ENCODE measurements around the gene HACD4.

The HACD4 gene

DNA sequence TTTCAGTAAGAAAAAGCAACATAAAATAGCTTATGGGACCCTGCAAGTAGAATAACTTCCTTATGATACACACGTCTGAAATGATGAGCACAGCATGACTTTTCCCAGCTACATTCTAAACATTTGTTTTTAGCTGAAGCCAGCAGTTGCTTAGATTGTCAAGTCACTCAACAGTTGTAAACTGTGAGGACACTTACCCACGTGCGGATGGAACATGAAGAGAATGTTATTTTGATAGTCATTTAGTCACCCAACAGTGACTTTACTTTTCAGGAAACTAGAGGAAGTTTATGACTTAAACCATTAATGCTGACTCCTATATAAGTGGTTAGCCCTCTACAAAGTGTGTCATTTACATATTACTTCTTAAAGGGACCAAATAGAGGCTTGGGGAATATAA, 3.0 kb downstream of the HACD4 start:
- TF ChIP-seq, protein P1, sequence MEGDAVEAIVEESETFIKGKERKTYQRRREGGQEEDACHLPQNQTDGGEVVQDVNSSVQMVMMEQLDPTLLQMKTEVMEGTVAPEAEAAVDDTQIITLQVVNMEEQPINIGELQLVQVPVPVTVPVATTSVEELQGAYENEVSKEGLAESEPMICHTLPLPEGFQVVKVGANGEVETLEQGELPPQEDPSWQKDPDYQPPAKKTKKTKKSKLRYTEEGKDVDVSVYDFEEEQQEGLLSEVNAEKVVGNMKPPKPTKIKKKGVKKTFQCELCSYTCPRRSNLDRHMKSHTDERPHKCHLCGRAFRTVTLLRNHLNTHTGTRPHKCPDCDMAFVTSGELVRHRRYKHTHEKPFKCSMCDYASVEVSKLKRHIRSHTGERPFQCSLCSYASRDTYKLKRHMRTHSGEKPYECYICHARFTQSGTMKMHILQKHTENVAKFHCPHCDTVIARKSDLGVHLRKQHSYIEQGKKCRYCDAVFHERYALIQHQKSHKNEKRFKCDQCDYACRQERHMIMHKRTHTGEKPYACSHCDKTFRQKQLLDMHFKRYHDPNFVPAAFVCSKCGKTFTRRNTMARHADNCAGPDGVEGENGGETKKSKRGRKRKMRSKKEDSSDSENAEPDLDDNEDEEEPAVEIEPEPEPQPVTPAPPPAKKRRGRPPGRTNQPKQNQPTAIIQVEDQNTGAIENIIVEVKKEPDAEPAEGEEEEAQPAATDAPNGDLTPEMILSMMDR (IDR thresholded peaks at IDR 0.05; ENCODE audit: low read depth, low read length) = no peak
- DNase-seq (ENCODE audit: low read depth, low spot score) = peak; percentile 18
- in situ Hi-C loops (cut with HindIII; ENCODE audit: low sequenced_read_pairs) = no loop called here

DNA sequence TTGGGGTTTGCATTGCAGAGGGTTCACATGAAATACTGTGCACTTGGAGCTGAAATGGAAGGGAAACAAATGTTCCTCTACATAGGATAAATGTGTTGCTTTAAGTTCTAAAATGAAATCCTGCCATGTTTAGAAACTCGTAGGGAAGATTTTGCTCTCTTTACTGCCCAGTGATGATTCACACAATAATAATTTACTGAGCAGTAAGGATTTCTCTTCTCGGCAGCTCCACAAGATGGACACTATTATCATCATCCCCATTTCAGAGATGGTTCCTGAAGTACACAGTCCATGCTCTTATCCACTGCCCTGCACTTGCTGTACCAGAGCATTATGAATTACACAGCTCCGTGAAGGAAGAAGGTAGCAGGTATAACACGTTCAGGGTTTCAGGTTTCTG, 4.1 kb downstream of the HACD4 start:
- DNase-seq (ENCODE audit: low read depth, low spot score) = peak; percentile 33
- in situ Hi-C loops (cut with HindIII; ENCODE audit: low sequenced_read_pairs) = no loop called here
- no peak overlapping the region for H3K4me3 ChIP-seq (ENCODE audit: low read depth, low read length)
- TF ChIP-seq, protein P1 (IDR thresholded peaks at IDR 0.05; ENCODE audit: low read depth, low read length) = no peak

More for the DNA sequence above, 3.0 kb downstream of the HACD4 start:
- H3K4me3 ChIP-seq (ENCODE audit: low read depth, low read length) = no peak overlapping the region

DNA sequence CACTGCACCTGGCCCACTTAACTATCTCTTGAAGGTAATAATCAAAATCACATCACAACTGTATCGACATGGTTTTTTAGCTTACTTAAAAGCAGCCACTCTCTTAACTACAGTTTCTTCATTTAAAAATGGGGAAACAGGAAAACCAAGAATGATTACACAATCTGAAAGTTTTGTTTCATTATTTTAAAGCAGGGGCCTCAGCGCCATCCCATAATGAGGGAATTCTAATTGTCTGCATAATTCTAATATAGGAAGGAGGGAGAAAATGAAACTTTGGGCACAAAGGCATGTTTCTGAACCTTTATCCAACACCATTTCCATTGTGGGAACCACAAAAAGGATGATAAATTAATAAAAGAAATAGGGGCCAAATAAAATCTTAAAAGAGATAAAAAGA, 7.6 kb downstream of the HACD4 start:
- TF ChIP-seq, protein P1 (IDR thresholded peaks at IDR 0.05; ENCODE audit: low read depth, low read length) = no peak
- no peak overlapping the region for H3K4me3 ChIP-seq (ENCODE audit: low read depth, low read length)
- in situ Hi-C loops (cut with HindIII; ENCODE audit: low sequenced_read_pairs) = no loop called here
- DNase-seq (ENCODE audit: low read depth, low spot score) = no peak

DNA sequence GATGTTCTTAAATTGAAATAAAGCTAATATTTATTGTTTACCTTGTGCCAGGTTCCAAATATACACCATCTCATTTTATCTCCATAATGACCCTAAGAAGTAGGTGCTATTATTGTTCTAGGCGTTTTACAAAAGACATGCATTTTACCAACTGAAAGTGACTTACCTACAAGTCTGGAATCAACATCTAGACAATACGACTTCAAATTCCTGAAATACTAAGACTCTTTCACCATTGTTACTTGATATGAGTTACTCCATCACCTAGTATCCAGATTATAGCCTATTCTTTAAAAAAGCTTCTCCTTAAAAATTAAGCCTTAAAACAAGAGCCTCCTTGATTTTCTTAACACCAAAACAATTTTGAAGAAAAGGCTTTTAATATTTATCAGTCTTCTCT, 13.3 kb downstream of the HACD4 start:
- in situ Hi-C loops (cut with HindIII; ENCODE audit: low sequenced_read_pairs) = no loop called here
- TF ChIP-seq, protein P1 (IDR thresholded peaks at IDR 0.05; ENCODE audit: low read depth, low read length) = no peak
- DNase-seq (ENCODE audit: low read depth, low spot score) = no peak
- no peak overlapping the region for H3K4me3 ChIP-seq (ENCODE audit: low read depth, low read length)

DNA sequence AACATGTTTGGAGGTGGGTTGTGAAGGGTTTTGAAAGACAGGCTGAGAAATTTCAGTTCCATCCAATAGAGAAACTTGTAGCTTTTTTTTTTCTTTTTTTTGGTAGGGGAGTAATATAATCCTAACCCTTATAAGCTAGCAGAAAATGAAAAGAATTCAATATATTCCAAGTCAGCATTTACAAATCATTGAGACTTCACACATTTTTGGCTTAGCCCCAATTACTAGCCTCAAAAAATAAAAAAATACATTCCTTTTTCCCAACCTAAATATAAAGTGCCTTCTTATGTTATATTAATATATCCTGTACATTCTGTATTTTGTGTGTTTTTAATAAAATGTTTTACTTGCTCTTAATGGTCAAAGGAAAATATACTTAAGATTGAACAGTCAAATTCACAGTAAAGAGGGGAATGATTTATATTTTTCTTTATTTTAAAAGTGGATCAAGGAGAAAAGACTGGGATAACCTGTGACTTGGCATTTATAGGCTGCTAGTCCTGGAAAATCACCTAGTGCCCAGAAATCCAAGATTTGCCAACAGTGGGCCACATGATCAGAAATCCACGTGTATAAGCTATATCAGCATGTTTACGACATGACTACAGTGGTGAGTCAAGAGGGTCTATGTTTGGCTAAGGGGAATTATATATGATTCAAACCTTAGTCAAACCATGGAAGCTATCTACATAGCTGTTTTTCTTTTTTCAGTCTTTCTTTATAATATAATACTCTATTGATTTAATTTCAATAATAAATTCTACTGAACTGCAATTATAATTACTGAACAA, 14.5 kb downstream of the HACD4 start:
- TF ChIP-seq, protein P1 (IDR thresholded peaks at IDR 0.05; ENCODE audit: low read depth, low read length) = no peak
- in situ Hi-C loops (cut with HindIII; ENCODE audit: low sequenced_read_pairs) = no loop called here
- peak; percentile 63 for DNase-seq (ENCODE audit: low read depth, low spot score)
- no peak overlapping the region for H3K4me3 ChIP-seq (ENCODE audit: low read depth, low read length)

DNA sequence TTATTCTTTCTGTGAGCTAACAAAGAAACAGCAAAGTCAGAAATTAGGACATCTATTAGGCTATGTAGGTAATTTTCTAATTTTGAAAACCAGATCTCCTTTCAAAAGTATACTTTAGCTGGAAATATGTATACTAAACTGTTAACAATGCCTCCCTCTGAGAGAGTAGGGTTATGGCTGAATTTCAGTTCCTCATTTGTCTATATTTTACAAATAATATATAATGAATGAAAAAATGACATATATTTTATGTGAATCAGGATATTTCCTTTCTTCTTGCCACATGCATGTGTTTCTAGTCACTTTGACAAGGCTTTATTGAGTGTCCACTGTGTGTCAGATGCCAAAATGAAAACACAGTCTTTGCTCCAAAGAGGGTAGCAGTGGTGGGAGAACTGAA, 15.4 kb downstream of the HACD4 start:
- in situ Hi-C loops (cut with HindIII; ENCODE audit: low sequenced_read_pairs) = no loop called here
- no peak for DNase-seq (ENCODE audit: low read depth, low spot score)
- H3K4me3 ChIP-seq (ENCODE audit: low read depth, low read length) = no peak overlapping the region
- TF ChIP-seq, protein P1 (IDR thresholded peaks at IDR 0.05; ENCODE audit: low read depth, low read length) = no peak

Measured in astrocyte of the spinal cord (primary cell).